Peyer's patch (tissue), 4 donors: ENCODE measurements around the gene GLUD1.

Experiments used
- CTCF ChIP-seq, 6 experiments: fragments of 450-650 bp in 4 of 6; fragments of 200-600 bp in 2 of 6; sonication (generic) in 1 of 6; IDR thresholded peaks; one replicate each; pipeline ENCODE4 v1.5.1; 2017 to 2019; ENCODE audit warnings: antibody characterized with exemption in 6 of 6, mild to moderate bottlenecking in 3 of 6, moderate library complexity in 1 of 6
- POLR2A ChIP-seq, 2 donors: fragments of 450-650 bp; IDR thresholded peaks; one replicate each; pipeline ENCODE4 v1.5.1; 2017; ENCODE audit warnings: antibody characterized with exemption in 2 of 2, mild to moderate bottlenecking in 2 of 2, moderate library complexity in 2 of 2

GRCh38 chr10:87064651-87065050 lies 30.0 kb downstream of the GLUD1 start:
- TF ChIP-seq CTCF (IDR thresholded peaks at IDR 0.05) (no peak), POLR2A (IDR thresholded peaks at IDR 0.05) (no peak)
